GM19043 (cell line): ENCODE results near the gene FOXJ3.

Source experiments
- ATAC-seq: cut with Tn5 transposase; IDR thresholded peaks from one replicate; pipeline ENCODE4 v1.9.1; 2021; ENCODE audit warnings: low read depth; ENCODE audit not compliant: unreplicated experiment

Gene FOXJ3

GRCh38 chr1:42128499-42128898 lies 206.5 kb downstream of the FOXJ3 start:
- no peak for ATAC-seq

GRCh38 chr1:42127767-42128166 lies 207.3 kb downstream of the FOXJ3 start:
- ATAC-seq: no peak
